GM23248 (cell line): ENCODE measurements around the gene IGSF3. TPM values are rescaled to one million over a fixed set of nuclear protein-coding genes. Genes with fewer than 3 reads are reported as not detected.

Experiments used
- DNase-seq: peaks from one replicate; pipeline ENCODE4 v3.0.0-alpha.2; 2015
- H2AFZ ChIP-seq: fragments of 200-600 bp; sonication (generic); 2 replicates; pipeline ENCODE4 v1.6.1; 2016; ENCODE audit warnings: antibody characterized with exemption
- H3F3A ChIP-seq: fragments of 200-600 bp; sonication (generic); 2 replicates; pipeline ENCODE4 v1.6.1; 2016; ENCODE audit warnings: mild to moderate bottlenecking, antibody characterized with exemption, mixed run types; ENCODE audit not compliant: insufficient read depth
- H3K27ac ChIP-seq: fragments of 200-600 bp; sonication (generic); 2 replicates; pipeline ENCODE4 v1.5.1; 2016; ENCODE audit warnings: mild to moderate bottlenecking
- H3K27me3 ChIP-seq: fragments of 200-600 bp; sonication (generic); replicated peaks from 2 replicates; pipeline ENCODE4 v1.6.1; 2016; ENCODE audit warnings: mild to moderate bottlenecking; ENCODE audit not compliant: insufficient read depth
- H3K36me3 ChIP-seq: fragments of 200-600 bp; sonication (generic); 2 replicates; pipeline ENCODE4 v1.6.1; 2016; ENCODE audit warnings: low read depth, mild to moderate bottlenecking
- H3K4me1 ChIP-seq: fragments of 200-600 bp; sonication (generic); 2 replicates; pipeline ENCODE4 v1.6.1; 2016; ENCODE audit warnings: mild to moderate bottlenecking; ENCODE audit not compliant: insufficient read depth
- H3K4me2 ChIP-seq: fragments of 200-600 bp; sonication (generic); one replicate; pipeline ENCODE4 v1.6.1; 2016; ENCODE audit warnings: mild to moderate bottlenecking; ENCODE audit not compliant: unreplicated experiment
- H3K4me3 ChIP-seq: fragments of 200-600 bp; sonication (generic); 2 replicates; pipeline ENCODE4 v1.5.1; 2016; ENCODE audit warnings: mild to moderate bottlenecking
- H3K79me2 ChIP-seq: fragments of 200-600 bp; sonication (generic); 2 replicates; pipeline ENCODE4 v1.6.1; 2016; ENCODE audit warnings: mild to moderate bottlenecking; ENCODE audit not compliant: insufficient read depth
- H3K9ac ChIP-seq: fragments of 200-600 bp; sonication (generic); 2 replicates; pipeline ENCODE4 v1.6.1; 2016; ENCODE audit warnings: mild to moderate bottlenecking
- H3K9me2 ChIP-seq: fragments of 200-600 bp; sonication (generic); 2 replicates; pipeline ENCODE4 v1.6.1; 2016; ENCODE audit warnings: mixed run types, mild to moderate bottlenecking, moderate library complexity; ENCODE audit not compliant: insufficient read depth
- H3K9me3 ChIP-seq: fragments of 200-600 bp; sonication (generic); one replicate; pipeline ENCODE4 v1.6.1; 2017; ENCODE audit warnings: low read depth
- H4K20me1 ChIP-seq: fragments of 200-600 bp; sonication (generic); 2 replicates; pipeline ENCODE4 v1.6.0; 2016; ENCODE audit not compliant: insufficient read depth
- EZH2 ChIP-seq: fragments of 200-600 bp; sonication (generic); IDR thresholded peaks from 2 replicates; pipeline ENCODE4 v1.6.1; 2018; ENCODE audit warnings: antibody characterized with exemption, mild to moderate bottlenecking; ENCODE audit not compliant: insufficient read depth, poor library complexity, severe bottlenecking
- EZH2phosphoT487 ChIP-seq: fragments of 200-600 bp; sonication (generic); IDR thresholded peaks from 2 replicates; pipeline ENCODE4 v1.6.1; 2018; ENCODE audit warnings: antibody characterized with exemption, moderate library complexity, mild to moderate bottlenecking, low read depth; ENCODE audit not compliant: insufficient read depth
- WGBS, 2 experiments: methylation state at CpG; one replicate each; pipeline ENCODE4 v1.1.6; 2015 to 2017; ENCODE audit warnings: low lambda C conversion rate in 2 of 2, low coverage in 1 of 2; ENCODE audit errors: missing lambda C conversion rate in 2 of 2; 5-methylcytosine and 5-hydroxymethylcytosine counted together
- in situ Hi-C: fragments of 300-500 bp; cut with MboI; formaldehyde crosslinking; loops from 2 replicates; pipeline ENCODE4 v1.15.0; 2020
- polyA plus RNA-seq: library from polyadenylated mRNA; unstranded; fragments of >200 nt; fragmentation: Nextera tagmentation; extraction: Ambion mirVana; gene quantifications from 2 replicates; pipeline ENCODE4 v1.2.1, GENCODE V29; 2016
- total RNA-seq: library from RNA; depleted of rRNA; stranded (reverse); fragments of >200 nt; shearing (Covaris generic); gene quantifications from 2 replicates; pipeline ENCODE4 v1.2.3, GENCODE V29; 2014

The IGSF3 gene
- total and polyA plus RNA-seq, 2 experiments from 2014 or later = 0.08 to 0.22 TPM

GRCh38 chr1:116578581-116578980 lies 89.0 kb downstream of the IGSF3 start:
- Histone ChIP-seq H3K79me2 (no peaks in the 10 kb centered on the region), H3K4me2 (no peak overlapping the region), H3K9me2 (no peaks in the 10 kb centered on the region), H3K4me3 (no peak overlapping the region), H3K27me3 (peaks cover 10% of the 10 kb centered on the region; the same call in 1 of the 2 replicates), H3K4me1 (0 out of 2 replicates have a peak, but pooled peaks cover 5% of the 10 kb centered on the region), H3K27ac (no peak overlapping the region), H4K20me1 (no peaks in the 10 kb centered on the region), H2AFZ (no peak overlapping the region), H3K9me3 (no peaks in the 10 kb centered on the region), H3F3A (no peaks in the 10 kb centered on the region), H3K9ac (no peak overlapping the region), H3K36me3 (no peaks in the 10 kb centered on the region)
- TF ChIP-seq EZH2phosphoT487 (no peak), EZH2 (no peak)
- in situ Hi-C loops = loop anchor here (25.0 kb wide), 1 partner anchor 484 kb away; the partner anchor contains the start of gene TTF2
- no peak for DNase-seq
- WGBS, 2 experiments = 78 to 81% methylated on average over 1 of the region's 1 CpG

GRCh38 chr1:116577759-116578314 lies 89.7 kb downstream of the IGSF3 start:
- no peaks in the 10 kb centered on the region for H3K36me3 ChIP-seq
- H3K4me3 ChIP-seq = no peak overlapping the region
- peaks cover 10% of the 10 kb centered on the region; the same call in 1 of the 2 replicates for H3K27me3 ChIP-seq
- H3K9ac ChIP-seq = no peak overlapping the region
- TF ChIP-seq EZH2 = no peak
- TF ChIP-seq EZH2phosphoT487 = no peak
- H2AFZ ChIP-seq = no peak overlapping the region
- no peak for DNase-seq
- 0 out of 2 replicates have a peak, but pooled peaks cover 8% of the 10 kb centered on the region for H3K4me1 ChIP-seq
- H4K20me1 ChIP-seq = no peaks in the 10 kb centered on the region
- no peak overlapping the region for H3K27ac ChIP-seq
- H3K9me3 ChIP-seq = no peaks in the 10 kb centered on the region
- 54 to 55% methylated on average over 5 of the region's 5 CpGs for WGBS, 2 experiments
- no peaks in the 10 kb centered on the region for H3F3A ChIP-seq
- in situ Hi-C loops = loop anchor here (25.0 kb wide), 1 partner anchor 484 kb away; the partner anchor contains the start of gene TTF2
- H3K4me2 ChIP-seq = no peak overlapping the region
- H3K79me2 ChIP-seq = no peaks in the 10 kb centered on the region
- H3K9me2 ChIP-seq = no peaks in the 10 kb centered on the region

- no peak overlapping the region for H3K27ac ChIP-seq
- H4K20me1 ChIP-seq = no peaks in the 10 kb centered on the region
- H3F3A ChIP-seq = no peaks in the 10 kb centered on the region
- no peak overlapping the region for H3K4me3 ChIP-seq
- DNase-seq = peak; percentile 78
- H2AFZ ChIP-seq = no peak overlapping the region
- H3K4me2 ChIP-seq = no peak overlapping the region
- WGBS, 2 experiments = 22 to 23% methylated on average over 11 of the region's 11 CpGs
- H3K36me3 ChIP-seq = no peaks in the 10 kb centered on the region
- H3K79me2 ChIP-seq = peaks cover 2% of the 10 kb centered on the region; the same call in 1 of the 2 replicates
- H3K4me1 ChIP-seq = 0 out of 2 replicates have a peak, but pooled peaks cover 8% of the 10 kb centered on the region
- H3K9ac ChIP-seq = no peak overlapping the region
- in situ Hi-C loops = loop anchor here (25.0 kb wide), 1 partner anchor 488 kb away; the partner anchor contains the start of gene TTF2
- H3K27me3 ChIP-seq = peaks cover 10% of the 10 kb centered on the region; the same call in 1 of the 2 replicates
- no peaks in the 10 kb centered on the region for H3K9me3 ChIP-seq
- no peak for TF ChIP-seq EZH2phosphoT487
- no peak for TF ChIP-seq EZH2
- H3K9me2 ChIP-seq = no peaks in the 10 kb centered on the region
Measured at GRCh38 chr1:116574581-116575291, 92.8 kb downstream of the IGSF3 start.

DNA sequence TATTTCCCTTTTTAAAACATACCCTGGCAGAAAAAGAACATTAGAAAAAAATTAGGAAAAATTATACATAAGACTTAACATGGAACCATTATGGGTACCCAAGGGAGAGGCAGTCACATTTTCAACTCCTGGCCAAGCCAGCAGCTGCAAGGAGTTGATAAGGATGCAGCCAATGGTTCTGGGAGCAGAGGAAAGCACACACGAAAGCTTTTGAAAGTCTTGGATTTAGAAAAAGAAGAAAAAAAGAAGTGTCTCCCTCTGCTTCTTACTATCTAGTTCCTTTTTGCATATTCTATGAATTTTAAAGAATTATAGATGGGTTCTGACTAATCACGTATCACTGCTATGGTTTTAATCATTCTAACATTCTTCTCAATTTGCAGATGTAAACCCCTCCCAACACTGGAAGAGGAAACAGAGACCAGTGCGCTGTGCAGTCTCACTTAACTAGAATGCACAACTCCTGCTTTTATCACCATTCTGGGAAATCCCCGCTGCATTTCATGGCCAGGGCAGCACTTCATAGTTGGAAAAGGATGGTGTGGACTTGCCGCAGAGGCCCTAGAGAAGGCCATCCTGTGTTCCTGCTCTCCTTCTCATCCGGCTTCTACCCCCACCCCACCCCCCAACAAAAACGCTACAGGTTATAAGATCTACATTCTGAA lies 94.0 kb downstream of the IGSF3 start:
- H2AFZ ChIP-seq = no peak overlapping the region
- no peaks in the 10 kb centered on the region for H3K36me3 ChIP-seq
- H3F3A ChIP-seq = no peaks in the 10 kb centered on the region

More for the DNA sequence above, 94.0 kb downstream of the IGSF3 start:
- DNase-seq = peak; percentile 39
- in situ Hi-C loops = no loop called here
- Histone ChIP-seq H3K4me3 (no peak overlapping the region), H3K4me2 (peak overlapping the region; percentile 18), H3K79me2 (peaks cover 5% of the 10 kb centered on the region; the same call in 1 of the 2 replicates), H3K9me3 (no peaks in the 10 kb centered on the region), H4K20me1 (no peaks in the 10 kb centered on the region), H3K4me1 (0 out of 2 replicates have a peak, but pooled peaks cover 8% of the 10 kb centered on the region), H3K27ac (no peak overlapping the region), H3K9ac (no peak overlapping the region), H3K27me3 (peaks cover 8% of the 10 kb centered on the region; the same call in 1 of the 2 replicates), H3K9me2 (no peaks in the 10 kb centered on the region)
- 68 to 73% methylated on average over 7 of the region's 7 CpGs for WGBS, 2 experiments
- TF ChIP-seq EZH2 (no peak), EZH2phosphoT487 (no peak)
